GDM1 (cell line): ENCODE results near the gene MRPL42.

Source experiments
- DNase-seq: peaks from one replicate; lab custom pipeline; 2025; lab: John Stamatoyannopoulos, UW

Gene MRPL42

DNA sequence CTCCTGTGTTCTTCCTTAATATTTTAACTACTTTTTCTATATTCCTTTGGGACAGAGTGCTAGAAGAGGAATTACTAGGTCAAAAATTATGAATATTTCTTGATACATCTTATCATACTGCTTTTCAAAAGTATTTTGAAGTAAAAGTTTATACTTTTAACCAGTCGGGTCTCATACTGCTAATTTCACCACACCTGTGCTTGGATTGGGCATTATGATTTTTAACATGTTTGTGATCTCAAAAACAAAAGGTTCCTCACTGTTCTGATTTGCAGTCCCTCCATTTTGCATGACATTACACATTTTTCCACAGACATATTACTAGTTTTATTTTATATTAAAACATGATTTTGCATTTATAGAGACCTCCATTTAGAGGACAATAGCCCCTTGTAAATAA lies 32.9 kb downstream of the MRPL42 start:
- no peak for DNase-seq

DNA sequence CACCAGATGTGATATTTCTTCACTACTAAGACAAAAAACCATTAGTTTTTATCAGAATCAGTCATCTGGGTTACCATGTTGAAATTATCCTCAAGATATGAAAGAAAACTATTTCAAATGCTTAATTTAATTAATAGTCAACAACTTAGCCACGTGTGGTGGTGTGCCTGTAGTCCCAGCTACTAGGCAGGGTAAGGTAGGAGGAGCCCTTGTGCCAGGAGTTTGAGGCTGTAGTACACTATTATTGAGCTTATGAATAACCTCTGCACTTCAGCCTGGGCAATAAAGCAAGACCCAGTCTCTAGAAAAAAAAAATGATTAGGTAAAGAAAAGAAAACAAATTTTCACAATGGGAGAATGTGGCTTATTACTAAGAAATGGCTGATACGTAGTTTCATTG lies 33.4 kb downstream of the MRPL42 start:
- DNase-seq = no peak

DNA sequence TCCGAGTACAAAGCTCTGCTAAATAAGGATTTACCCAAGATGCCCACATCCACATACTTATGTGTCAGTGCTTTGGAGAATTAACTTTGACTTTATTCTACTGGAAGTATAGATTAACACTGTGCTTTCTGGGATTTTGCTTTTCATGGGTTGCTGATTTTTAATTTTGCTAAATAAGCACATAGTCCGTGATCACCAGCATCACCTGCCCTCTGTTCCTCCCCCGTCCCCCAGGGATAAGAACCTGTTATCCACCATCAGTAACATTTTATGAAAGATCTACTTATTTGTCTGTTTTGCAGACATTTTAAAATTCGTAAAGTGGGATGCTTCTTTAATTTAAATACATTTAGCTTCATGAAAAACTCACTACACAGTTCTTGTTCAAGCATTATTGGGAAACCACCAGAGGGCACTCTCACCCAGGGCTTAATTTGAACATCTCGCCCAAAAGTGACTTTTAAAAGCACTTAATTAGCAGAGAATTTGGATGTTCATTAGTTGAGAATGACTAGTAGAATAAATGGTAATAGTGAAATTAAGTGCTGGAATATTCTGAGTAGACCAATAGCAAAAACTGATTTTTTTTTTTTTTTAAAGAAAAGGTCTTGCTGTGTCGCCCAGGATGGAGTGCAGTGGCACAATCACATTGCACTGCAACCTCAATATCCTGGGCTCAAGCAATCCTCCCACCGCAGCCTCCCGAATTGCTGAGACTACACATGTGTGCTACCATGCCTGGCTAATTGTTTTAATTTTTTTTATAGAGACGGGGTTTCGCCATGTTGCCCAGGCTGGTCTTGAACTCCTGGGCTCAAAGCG lies 35.7 kb downstream of the MRPL42 start:
- DNase-seq = no peak

DNA sequence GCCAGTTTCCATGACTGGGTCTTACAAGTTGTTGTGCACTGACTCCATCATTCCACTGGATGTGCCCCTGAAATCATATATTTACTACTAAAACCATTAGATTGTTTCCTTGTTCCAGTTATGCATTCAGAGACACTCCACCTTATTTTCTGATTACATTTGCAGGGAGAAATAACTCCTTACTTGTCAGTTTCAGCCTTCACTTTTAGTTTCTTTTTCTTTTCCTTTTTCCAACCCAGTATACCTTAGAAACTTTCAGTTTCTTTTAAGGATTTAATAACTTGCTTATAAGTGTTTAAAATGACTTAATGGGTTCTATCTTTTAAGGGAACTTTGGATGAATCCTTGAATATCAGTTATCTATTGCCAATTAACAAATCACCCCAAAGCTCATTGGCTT lies 39.9 kb downstream of the MRPL42 start:
- no peak for DNase-seq

DNA sequence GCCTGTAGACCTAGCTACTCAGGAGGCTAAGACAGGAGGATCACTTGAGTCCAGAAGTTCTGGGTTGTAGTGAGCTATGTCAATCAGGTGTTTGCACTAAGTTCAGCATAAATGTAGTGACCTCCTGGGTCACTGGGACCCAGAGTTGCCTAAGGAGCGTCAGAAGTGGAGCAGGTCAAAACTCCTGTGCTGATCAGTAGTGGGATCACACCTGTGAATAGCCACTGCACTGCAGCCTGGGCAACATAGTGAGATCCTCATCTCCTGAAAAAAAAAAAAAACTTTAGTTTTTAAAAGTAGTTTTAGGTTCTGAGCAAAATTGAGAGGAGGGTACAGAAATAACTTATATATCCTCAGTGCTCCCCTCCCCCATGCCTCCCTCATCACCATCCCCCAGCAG lies 42.2 kb downstream of the MRPL42 start:
- no peak for DNase-seq

DNA sequence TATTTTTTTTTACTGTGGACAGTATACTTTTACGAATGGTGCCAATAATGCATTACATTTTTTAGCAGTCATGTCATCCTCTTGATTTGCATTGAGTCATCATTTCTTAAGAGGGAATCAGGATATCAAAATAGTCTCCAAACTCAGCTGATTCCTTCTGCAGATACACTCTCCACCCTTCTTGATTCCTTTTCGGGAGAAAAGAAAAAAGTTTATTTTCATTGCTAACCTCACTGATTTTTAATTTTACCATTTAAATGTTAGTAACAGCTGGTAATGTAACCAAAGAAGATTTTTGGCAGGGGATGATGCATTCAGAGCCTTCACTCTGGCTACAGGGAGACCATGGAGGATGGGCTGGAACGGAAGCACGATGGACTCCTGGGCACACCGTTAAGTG lies 47.5 kb downstream of the MRPL42 start:
- DNase-seq = no peak

DNA sequence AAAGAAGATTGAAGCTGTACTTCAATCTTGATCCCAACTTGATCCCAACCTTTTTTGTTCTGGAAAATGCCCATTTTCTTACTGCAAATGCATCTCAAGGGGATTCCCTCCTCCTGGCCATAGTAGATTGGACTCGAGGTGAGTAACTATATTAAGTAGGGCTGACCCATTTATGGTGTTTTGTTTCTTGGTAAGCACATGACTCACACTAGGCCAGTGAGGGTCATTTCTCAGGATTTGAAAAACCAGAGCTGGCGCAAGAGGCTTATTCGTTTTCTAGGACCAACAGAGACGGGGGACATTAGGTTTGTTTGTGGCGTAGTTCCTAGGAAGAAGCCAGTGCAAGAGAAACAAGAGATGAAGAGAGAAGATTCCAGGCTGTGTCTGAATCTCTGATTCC lies 51.4 kb downstream of the MRPL42 start:
- DNase-seq = no peak

DNA sequence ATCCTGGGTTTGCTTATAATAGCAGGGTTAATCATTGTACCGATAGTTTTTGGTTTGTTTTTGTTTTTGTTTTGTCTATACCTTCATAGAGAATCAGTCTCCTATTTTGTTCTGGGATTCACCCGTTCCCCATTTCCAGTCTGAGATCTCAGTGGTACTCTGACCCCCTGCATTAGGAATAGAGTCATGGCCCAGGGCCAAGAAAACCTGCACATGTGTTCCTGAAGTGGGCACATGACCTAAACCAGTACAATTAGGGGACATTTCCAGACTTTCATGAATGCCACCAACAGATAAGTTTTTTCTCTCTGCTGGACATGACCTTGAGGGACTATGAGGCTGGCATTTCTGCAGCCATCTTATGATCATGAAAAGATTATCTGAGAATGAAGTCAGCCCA lies 52.5 kb downstream of the MRPL42 start:
- DNase-seq = no peak

DNA sequence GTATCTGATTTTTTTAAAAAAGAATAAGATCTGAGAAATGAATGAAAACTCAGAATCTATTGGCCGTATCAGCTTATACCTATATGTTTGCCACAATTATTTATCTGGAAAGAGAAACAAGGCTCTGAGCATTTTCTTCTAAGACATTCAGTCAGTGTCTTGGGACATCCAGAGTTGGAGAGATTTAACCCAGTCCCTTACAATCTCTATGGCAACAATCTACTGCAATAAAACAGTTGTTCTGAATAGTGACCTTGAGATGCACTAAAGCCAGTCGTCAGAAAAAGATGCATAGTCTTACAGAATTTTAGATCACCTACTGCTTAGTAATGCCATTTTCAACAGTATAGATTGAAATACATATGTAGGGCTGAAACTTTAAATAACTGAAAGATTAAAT lies 53.1 kb downstream of the MRPL42 start:
- no peak for DNase-seq

DNA sequence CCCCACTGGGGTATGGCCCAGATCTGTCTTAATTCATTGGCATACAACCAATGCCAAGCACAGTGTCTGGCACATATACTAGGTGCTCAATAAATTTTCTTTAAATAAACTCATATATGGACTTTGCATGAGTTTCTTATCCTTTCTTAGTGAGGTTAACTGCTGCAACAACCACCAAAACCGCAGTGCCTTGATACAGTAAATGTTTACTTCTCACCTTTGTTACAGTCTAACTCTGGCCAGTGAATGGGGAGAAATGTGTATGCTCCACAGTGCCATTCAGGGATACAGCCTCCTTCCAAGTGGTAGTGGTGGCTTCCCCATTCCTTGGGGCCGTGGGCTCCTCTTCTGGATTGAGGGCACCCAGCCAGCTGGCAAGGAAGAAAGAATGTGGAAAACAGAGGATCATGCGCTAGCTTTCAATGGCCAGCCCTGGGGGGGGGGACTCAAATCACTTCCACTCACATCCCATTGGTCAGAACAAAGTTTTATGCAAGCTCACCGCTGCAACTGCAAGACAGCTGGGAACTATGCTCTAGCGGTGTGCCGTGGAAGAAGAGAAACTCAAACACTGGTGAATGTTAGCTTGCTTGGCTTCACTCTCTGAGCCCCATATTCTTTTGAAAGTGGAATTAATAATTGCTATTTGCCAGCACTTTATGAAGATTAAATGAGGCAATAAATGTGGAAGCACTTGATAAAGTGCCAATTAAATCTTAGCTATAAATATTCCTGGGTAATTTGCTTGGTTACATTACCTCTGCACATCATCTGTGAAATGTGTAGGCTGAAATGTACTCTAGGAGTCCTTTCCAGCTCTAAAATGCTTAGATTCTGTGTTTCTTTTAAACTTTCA lies 54.1 kb downstream of the MRPL42 start:
- DNase-seq = no peak

DNA sequence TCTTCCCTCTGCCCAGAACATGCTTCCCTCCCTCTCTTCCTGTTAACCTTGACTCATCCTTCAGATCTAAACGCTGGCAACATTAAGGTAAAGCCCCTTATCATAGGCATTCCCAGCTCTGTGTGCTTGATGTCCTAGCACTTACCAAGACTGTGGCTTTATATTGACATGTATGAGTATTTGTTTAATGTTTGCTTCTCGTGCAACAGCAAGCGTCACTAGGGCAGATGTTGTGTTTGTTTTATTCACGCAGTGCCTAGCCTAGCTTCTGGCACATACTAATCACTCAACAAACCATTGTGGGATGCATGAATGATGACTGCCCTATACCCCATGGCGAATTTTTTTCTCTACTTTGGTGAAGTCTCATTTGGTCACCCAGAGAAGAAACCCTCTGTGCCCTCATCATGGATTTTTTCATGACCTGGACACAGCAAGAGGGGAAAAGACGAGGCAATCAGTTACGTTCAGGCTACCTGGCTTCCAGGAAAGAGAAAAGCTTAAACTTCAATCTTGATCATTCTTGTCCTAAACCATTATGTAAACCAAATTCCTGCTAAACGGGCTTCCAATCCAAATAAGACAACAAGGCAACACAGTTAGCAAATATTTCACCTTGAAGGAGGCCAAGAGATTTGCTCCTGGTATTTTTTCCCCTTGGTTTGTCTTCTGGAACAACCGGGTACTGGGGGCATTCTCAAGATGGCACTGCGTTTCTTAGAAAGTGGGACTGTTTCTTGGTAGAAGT lies 57.2 kb downstream of the MRPL42 start:
- DNase-seq = no peak

DNA sequence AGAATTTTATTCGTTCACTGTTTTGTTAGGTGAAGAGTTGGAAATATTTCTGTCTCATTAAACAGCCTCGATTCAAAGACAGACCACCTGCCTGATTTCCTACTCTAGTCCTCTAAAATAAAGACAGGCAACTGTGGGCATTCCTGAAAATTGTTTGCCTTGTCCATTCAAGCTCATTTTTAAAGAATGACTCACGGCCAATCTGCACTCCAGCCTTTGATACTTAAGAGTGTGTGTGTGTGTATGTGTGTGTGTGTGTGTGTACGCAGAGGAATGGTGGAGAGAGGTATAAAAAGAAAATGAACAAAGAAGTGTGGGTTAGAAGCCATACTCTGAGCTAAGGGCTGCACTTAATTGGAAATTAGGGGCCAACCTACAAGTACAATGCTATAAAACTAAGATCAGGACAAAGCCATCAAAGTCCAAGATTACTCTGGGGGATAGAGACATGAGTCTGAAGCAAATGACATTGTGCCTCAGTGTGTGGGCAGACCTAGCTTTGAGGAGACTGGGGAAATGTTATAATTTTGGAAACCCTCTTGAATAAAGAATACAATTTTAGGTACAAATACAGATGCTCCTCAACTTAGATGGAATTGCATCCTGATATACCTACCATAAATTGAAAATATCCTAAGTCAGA lies 59.6 kb downstream of the MRPL42 start:
- no peak for DNase-seq

DNA sequence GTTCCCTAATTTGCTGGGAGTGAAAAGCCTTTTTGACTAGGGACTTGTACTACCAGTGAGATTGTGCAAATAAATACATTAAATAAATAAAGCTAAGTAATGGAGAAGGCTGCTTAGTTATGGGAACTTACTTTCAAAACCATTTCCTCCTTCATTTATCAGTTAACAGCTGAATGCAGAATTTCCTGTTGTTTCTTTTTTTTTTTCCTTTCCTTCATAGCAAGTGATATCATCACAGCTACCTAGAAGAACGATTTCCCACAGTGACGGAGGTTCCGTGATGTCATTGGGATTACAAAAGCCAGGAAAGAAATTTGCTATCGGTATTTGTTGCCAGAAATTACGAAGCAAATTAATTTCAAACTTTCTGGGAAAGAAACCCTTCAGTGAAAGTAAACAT lies 63.0 kb downstream of the MRPL42 start:
- DNase-seq = no peak

DNA sequence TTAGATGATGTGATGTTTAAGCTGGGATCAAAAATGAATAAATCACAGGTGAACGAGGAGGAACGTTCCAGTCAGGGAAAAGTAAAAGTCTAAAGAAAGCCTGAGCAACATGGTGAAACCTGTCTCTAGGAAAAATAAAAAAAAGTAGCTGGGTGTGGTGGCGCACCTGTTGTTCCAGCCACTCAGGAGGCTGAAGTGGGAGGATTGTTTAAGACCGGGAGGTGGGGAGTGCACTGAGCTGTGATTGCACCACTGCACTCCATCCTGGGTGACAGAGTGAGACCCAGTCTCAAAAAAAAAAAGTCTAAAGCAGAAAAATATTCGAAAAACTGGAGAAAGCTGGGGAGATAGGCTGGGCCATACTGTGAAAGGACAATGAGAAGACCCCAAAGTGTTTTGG lies 66.0 kb downstream of the MRPL42 start:
- no peak for DNase-seq

DNA sequence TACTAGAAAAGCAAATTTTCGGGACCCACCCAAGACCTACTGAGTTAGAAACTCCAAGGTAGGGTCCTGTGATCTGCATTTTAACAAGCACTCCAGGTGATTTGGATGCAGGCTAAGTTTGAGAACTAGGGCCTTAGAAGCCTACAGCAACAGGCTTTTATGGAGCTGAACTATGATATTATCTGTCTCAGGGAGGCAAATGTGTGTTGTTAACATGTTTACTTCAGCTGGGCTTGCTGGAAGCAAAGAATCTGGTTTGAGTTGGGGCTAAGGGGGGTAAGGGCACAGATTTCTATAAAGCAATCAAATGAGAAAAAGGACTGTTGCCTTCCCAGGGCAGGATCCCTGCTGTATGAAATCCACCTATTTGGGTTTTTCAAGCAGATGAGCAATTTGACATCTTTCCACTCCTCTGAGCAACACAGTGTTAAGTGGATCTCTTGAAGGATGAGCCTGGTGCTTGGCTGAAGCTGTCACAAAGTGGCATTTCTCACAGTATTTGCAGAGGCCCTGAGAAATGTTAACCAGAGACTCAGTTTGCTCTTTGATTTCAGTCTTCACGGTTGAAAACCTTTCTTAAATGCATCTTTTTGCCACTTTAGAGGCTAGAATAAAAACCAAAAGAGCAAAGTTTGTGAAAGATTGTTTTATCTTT lies 68.9 kb downstream of the MRPL42 start:
- DNase-seq = no peak

DNA sequence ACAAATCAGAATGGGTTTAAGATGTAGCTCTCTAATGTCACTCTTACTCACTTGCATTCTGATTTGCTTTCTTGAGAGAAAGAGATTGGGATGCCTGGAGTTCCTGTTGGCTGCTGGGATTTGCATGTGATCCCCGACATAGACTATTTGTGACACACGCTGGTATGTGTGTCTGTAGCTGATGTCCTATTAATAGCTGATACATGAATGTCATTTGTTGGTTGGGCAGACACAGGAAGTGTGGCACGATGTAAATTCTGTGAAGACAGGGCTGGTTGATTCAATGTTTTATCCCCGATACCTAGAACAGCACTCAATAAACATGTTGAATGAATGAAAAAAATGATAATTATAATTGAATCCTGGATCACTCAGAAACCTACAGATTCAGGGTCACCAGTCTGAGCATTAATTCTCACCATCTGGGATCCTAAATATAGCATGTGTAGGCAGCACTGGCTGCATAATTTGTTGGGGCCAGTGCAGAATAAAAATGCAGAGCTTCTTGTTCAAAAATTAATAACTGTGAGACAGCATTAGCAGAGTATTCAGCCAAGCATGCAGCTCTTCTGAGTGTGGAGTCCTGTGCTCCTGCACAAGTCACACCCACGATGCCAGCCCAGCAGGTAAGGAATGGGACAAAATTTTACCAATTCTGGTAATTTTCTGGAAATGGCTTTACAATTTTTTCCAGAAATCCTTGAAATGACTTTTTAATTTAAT lies 69.6 kb downstream of the MRPL42 start:
- DNase-seq = no peak

DNA sequence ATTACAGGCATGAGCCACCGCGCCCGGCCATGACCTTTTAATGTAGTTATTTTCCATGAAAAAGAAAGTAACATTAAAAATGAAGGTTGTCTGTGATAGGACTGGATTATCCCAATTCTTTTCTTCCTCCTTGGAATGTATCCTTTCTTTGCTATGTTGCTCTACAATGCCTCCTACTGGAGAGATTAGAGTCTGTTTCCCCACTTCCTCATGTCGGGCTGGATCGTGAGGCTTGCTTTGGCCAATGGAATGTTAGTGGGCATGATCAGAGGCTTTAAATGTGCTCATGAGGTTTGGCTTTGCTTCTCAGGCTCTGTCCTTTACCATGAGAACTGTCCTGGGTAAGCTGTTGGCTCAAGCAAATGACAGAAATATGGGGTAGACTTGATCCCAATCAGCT lies 70.5 kb downstream of the MRPL42 start:
- DNase-seq = no peak

DNA sequence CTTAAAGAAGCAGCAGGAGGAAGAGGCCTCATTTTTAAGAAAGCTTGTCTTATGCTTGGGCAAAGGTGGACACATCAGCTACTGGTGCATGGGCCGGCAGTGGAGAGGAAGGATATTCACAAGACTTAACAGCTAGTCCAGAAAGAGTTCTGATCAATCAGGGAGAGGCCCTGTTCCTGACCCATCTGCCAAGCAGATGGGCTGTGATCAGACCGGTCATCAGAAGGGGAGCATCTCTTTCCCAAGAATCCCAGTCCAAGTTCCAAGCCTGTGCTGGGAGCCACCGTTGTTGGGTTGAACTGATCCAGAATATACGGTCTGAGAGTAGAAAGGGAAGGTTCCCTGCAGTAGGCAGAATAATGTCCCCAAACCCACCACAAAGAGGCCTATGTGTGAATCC lies 72.5 kb downstream of the MRPL42 start:
- no peak for DNase-seq

DNA sequence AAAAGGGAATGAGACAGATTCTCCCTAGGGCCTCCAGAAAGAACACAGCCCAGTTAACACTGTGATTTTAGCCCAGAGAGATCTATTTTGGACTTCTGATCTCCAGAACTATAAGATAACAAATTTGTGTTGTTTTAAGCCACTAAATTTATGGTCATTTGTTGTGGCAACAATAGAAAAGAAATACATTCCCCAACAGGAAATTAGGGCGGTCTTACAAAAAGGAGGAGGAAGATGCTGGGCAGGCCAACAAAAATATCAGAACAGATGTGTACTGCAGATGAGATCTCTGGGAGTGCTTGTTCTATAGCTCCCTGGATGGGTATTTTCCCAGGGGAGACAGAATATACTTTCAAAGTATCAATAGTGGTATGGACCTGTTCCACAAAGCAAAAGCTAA lies 73.2 kb downstream of the MRPL42 start:
- no peak for DNase-seq

DNA sequence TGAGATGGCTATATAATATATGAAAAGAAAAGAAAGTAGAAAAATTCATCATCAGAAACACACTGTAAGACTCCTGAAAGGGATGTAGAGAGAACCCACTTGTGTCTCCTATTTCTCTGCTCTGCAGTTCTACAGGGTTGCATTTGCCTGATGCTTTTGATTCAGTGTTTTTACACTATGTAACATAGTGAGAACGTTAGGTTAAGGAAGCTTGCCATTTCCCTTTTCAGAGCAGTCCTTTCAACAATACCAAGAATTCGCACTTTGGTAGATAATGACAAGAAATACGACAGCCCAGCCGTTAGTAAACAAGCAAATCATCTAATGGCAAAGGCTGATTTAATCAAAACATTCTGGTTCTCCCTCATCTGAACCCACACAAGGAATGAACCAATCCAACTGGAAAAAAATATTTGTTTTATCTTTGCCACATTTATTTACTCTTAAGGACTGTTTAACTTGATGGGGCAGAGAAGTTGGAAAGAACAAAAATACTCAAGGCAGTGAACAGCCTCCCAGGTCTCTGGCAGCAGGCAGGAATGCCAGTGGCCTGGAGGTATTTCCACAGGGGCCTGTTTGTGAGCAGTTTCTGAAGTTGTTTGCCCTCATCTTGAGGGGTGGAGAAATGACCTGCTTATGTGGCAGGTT lies 74.4 kb downstream of the MRPL42 start:
- DNase-seq = no peak

DNA sequence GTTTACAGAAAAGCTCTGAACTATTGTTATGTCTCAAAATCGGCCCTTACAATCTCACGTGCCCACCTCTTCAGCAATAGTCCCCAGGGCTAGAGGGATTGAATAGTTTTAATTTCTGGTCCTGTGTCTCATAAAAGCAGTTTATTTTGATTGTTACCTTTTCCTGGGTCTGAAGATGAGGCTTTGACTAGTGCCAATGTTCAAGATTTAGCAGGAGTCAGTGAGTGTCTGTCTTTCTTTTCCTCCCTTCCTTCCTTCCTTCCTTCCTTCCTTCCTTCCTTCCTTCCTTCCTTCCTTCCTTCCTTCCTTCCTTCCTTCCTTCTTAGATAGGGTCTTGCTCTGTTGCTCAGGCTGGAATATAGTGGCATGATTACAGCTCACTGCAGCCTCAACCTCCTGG lies 80.5 kb downstream of the MRPL42 start:
- DNase-seq = no peak
